Iris pigment epithelial cell (primary cell): ENCODE data around the gene APC2.
"Not testable (repeated sequence)": the region's sequence is repeated elsewhere in the genome, so short reads cannot be mapped to it uniquely, and the experiment has no call there.

Experiments used
- DNase-seq: peaks from one replicate; pipeline ENCODE4 v3.0.0-alpha.2; 2011; ENCODE audit warnings: low read depth

The APC2 gene

GRCh38 chr19:1495799-1496713 is 46.1 kb downstream of the APC2 start:
- no peak for DNase-seq

- no peak for DNase-seq
Measured at GRCh38 chr19:1496714-1497577, 47.0 kb downstream of the APC2 start.

- no peak for DNase-seq
Measured at GRCh38 chr19:1497578-1498235, 47.8 kb downstream of the APC2 start.

- DNase-seq: not testable (repeated sequence)
Measured at GRCh38 chr19:1499231-1499630, 49.3 kb downstream of the APC2 start.

DNA sequence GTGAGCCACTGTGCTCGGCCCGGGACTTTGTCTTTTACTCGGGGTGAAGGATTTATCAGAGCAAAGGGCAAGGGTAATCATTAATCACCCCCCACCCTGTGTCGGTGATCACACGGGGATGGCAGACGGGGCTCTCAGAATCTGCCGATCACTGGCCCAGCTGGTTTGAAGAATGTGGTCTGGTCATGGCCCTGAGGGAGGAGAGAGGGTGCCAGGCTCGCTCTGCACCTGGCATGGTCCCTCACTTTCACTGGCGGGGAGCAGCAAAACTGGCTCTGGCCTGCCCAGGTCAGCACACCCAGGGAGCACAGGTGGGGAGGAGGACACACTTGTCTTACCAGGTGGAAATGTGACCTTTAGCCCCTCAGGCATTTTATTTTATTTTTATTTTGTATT is 51.3 kb downstream of the APC2 start:
- DNase-seq: no peak

DNA sequence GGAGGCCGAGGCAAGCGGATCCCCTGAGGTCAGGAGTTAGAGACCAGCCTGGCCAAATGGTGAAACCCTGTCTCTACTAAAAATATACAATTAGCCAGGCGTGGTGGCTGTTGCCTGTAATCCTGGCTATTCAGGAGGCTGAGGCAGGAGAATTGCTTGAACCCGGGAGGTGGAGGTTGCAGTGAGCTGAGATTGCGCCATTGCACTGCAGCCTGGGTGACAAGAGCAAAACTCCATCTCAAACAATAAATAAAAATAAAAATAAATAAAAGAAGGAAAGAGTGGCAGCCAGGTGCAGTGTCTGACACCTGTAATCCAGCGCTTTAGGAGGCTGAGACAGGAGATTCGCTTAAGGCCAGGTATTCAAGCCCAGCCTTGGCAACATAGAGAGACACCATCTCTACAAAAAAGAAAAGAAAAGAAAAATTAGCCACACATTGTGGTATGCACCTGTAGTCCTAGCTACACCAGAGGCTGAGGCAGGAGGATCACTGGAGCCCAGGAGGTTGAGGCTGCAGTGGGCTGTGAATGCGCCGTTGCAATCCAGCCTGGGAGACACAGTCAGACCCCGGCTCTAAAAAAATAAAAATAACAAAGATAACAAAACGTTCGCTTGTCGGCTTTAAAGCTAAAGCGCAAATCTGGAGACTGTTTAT is 52.6 kb downstream of the APC2 start:
- no peak for DNase-seq

- DNase-seq: peak; percentile 31
Measured at GRCh38 chr19:1503089-1503924, 53.4 kb downstream of the APC2 start.

DNA sequence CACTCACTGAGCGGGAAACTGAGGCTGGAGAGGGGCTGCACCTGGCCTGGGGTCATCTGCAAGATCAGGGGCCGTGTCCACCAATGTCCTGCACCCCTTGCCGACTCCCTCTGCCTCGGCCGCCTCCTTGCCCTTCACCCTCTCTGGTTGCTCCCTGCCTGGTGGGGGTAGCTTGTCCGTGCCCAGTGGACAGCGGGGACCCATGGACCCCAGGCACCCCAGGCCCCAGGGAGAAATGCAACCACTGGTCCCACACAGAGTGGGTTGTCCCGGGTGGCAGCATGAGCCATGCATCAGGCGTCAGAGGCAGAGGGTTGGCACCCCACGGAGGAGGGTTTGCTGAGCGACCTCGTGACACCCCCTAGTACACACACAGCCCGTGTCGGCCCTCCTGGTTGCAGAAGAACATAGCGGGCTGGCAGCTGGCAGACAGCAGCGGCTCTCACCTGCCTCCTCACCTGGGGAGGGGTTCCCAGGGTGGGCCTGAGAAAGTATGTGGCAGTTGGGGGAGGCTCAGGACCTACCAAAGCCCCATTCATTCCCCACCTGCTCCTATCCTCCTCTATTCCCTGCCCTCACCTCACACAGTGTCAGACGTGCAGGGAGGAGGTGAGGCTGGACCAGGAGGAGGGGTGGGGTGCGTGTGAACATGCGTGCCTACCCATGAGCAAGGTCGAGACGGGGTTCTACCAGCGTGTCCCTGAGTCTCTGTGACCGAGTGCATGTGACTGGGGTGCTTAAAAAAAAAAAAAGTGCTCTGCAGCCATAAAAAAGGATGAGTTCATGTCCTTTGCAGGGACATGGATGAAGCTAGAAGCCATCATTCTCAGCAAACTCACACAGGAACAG is 54.2 kb downstream of the APC2 start:
- no peak for DNase-seq

DNA sequence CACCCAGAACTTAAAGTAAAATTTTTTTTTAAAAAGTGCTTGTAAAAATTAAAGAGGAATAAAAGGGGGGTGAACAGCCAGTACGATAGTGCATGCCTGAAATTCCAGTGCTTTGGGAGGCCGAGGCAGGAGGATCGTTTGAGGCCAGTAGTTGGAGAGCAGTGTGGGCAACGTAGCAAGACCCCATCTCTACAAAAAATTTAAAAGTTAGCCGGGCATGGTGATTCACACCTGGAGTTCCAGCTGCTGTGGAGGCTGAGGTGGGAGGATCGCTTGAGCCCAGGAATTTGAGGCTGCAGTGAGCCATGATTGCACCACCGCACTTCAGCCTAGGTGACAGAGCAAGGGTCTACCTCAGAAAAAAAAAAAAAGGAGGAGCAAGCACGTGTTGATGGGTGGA is 55.1 kb downstream of the APC2 start:
- no peak for DNase-seq

- DNase-seq: no peak
Measured at GRCh38 chr19:1505991-1506881, 56.3 kb downstream of the APC2 start.

DNA sequence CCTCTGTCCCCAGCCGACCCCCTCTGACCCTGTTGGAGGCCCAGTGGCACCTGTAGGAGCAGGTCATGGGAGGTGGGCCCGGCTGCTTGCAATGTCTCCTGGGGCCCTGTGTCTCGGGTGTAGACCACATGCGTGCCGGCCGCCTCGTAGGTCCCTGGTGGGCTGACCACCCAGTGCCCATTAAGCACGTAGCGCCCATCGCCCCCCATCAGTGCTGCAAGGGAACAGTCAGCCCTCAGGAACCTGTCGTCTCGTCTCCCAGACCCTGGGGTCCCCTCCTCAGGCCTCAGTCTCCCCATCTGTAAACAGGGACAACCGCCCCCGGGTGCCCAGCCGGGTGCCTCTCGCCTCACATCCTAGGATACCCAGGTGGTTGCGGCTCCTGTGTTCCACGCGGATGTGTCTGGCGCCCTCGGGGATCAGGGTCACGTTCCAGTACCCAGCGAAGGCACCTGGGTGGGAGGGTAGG is 57.3 kb downstream of the APC2 start:
- DNase-seq: no peak

DNA sequence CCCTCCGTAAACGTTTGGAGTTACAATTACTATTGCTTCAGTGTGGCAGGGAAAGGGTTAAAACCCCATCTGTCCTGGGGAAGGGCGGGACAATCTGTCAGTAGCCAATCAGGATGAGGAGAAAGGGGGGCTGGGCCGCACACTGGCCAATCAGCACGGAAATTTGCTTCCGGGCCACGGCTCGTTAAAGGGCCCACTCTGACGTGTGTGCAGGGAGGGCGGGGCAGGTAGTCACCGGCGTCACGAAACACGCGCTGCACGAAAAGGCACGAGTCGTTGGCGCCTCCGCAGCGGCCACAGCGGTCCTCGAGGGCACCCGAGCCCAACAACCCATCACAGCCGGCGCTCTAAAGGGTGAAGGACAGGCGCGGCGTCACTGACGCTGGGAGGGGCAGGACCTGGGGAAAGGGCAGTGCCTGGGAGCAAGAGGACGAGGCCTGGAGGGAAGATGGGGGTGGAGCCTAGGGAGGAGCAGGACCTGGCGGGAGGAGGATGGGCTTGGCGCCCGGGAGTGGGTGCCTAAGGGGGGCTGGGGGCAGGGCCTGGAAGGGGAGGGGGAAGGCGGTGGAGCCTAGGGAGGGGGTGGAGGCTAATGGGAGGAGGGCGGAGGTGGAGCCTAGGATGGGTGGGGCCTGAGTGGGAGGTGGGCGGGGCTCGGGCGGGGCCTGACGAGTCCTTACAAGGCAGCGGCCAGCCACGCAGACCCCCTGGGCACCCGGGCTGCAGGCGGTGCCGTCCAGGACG is 58.0 kb downstream of the APC2 start:
- DNase-seq: peak; percentile 95

DNA sequence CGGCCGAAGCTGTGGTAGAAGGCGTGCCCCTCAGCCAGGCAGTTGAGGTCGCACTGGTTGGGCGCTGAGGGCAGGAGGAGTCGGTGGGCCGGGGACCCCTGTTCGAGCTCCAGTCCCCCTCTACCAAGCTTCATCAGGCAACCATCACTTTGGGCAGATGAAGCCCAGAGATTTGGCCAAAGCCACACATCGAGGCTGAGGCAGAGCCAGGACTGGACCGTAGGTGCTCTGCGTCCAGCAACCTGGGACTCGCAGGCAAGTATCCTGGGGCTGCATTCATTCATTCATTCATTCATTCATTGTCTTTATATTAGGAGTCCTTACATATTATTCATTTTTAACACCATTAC is 58.6 kb downstream of the APC2 start:
- DNase-seq: no peak

GRCh38 chr19:1509602-1510441 is 59.9 kb downstream of the APC2 start:
- DNase-seq: no peak

DNA sequence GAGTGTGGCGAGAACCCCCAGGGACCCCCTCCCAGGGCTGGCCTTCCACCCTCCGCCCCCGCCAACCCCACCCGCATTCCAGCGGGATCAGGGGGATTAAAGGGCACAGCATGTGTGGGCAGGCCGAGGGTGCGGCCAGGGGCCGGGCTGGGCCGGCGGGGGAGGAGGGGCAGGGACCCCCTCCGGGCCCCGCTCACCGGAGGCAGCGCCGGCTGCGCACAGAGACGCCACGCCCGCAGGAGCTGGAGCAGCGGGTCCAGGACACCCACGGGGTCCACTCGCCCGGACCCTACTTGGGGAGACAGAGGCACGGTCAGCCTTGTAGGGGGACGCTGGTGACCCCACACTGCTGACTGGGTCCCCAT is 60.5 kb downstream of the APC2 start:
- DNase-seq: no peak

DNA sequence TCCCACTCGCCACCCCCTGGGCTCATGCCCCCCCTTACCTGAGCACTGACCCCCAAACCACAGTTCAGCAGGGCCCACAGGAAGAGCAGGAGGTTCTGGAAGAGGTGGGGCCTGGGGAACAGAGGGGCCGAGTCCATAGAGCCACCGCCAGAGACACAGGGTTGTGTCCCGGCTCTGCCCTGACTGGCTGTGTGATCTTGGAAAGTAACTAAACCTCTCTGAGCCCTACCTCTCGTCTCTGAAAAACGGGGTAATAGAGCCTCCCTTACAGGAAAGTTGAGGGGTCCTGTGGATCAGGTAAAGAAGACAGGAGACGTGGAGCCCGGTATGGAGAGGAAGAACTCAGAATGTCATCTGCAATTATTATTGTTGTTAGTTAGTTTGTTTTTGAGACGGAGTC is 60.9 kb downstream of the APC2 start:
- DNase-seq: no peak
